Measurements from ENCODE around the gene AHCYL1.

Gene AHCYL1

DNA sequence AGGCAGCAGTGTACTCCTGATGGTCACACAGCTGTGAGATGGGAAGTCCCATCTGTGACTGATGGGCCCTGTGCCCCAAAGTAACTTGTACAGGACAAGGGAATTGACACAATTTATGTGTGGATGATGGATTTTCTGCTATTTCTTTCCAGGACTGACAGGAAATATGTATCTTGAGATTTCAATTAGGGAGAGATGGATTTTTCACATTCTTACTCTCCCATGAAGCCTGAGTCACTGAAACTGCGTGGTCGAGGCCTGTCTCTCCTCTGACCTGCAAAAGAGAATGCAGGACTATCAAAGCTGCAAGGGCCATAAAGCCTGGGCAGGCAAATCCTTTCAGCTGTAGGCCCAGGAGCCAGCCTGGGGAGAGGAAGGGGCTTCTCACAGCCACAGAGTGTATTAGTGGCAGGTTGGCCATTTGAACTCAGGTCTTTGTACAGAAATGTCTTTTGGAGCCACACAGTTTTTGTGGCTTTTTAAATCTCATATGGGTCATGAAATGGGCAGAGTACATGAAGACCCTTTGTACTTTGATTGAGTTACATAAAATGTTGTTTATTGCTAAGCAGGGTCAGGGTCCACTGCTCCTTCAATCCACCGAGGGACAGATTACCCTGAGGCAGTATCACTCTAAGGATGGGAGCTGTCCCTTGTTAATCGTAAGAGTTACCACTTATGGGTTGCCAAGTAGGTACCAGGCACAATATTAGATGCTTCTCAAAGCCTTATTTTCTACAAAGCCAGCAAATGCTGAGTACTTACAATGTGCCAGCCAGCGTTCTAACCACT is 71.1 kb downstream of the AHCYL1 start:
- TF ChIP-seq, protein P1, sequence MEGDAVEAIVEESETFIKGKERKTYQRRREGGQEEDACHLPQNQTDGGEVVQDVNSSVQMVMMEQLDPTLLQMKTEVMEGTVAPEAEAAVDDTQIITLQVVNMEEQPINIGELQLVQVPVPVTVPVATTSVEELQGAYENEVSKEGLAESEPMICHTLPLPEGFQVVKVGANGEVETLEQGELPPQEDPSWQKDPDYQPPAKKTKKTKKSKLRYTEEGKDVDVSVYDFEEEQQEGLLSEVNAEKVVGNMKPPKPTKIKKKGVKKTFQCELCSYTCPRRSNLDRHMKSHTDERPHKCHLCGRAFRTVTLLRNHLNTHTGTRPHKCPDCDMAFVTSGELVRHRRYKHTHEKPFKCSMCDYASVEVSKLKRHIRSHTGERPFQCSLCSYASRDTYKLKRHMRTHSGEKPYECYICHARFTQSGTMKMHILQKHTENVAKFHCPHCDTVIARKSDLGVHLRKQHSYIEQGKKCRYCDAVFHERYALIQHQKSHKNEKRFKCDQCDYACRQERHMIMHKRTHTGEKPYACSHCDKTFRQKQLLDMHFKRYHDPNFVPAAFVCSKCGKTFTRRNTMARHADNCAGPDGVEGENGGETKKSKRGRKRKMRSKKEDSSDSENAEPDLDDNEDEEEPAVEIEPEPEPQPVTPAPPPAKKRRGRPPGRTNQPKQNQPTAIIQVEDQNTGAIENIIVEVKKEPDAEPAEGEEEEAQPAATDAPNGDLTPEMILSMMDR (IDR thresholded peaks at IDR 0.05; ENCODE audit: borderline replicate concordance, insufficient read depth, low read depth, low read length): no peak
- H3K4me3 ChIP-seq (ENCODE audit: low read depth, low read length): no peak overlapping the region

DNA sequence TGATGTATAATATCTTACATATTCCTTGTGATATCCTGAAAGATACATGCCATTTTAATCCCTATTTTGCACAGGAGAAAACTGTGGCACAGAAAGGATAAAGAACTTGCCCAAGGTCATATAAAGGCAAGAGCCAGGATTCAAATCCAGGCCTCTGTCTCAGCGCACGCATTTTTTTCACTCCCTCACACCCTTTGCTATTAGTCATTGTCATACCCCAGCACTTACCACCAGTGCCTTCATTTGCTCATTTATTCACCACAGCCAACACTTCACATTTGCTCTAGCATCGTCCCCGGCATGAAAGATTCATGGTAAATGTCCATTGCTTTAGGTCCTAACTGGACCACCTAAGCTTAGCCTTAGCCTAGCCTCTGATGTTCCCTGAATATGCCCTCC is 71.7 kb downstream of the AHCYL1 start:
- TF ChIP-seq, protein P1 (IDR thresholded peaks at IDR 0.05; ENCODE audit: borderline replicate concordance, insufficient read depth, low read depth, low read length): no peak
- no peak overlapping the region for H3K4me3 ChIP-seq (ENCODE audit: low read depth, low read length)

DNA sequence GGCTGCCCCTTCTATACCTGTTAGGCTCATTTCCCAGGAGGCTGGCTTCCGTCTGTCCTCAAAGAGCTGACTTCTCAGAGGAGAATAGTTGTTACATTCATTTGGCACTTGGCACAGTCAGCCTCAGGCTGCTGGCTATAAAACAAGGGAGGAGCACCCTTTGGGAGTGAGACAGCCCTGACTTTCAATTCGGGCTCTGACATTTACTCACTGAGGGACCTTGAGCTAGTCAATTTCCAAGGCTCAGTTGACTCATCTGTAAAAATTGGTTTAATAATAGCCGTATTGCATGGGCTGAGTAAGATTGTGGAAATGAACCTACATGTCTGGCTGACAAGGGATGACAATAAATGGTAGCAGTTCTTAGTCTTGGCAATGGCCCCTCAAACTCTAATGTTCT is 72.2 kb downstream of the AHCYL1 start:
- TF ChIP-seq, protein P1 (IDR thresholded peaks at IDR 0.05; ENCODE audit: borderline replicate concordance, insufficient read depth, low read depth, low read length): no peak

GRCh38 chr1:110057963-110058518 is 73.5 kb downstream of the AHCYL1 start:
- H3K4me3 ChIP-seq (ENCODE audit: low read depth, low read length): no peak overlapping the region
- TF ChIP-seq, protein P1 (IDR thresholded peaks at IDR 0.05; ENCODE audit: borderline replicate concordance, insufficient read depth, low read depth, low read length): no peak

More for the DNA sequence above, 72.2 kb downstream of the AHCYL1 start:
- no peak overlapping the region for H3K4me3 ChIP-seq (ENCODE audit: low read depth, low read length)

DNA sequence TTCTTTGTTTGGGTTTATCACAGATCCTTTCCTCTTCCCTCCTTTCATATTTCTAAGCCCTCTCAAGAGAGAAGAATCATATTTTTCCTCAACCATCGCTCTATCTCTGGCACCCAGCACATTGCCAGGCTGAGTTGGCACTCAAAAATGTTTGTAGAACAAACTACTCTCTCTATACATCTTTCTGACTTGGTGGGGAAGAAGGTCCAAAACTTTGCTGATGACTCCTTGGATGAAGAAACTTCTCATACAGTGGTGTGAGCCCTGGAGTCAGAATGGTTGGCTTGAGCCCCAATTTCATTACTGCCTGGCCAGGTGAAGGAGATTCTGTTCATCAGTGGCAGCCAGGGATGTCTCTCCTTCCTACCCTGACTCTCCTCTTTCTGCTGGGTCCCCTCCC is 74.0 kb downstream of the AHCYL1 start:
- TF ChIP-seq, protein P1 (IDR thresholded peaks at IDR 0.05; ENCODE audit: borderline replicate concordance, insufficient read depth, low read depth, low read length): no peak

DNA sequence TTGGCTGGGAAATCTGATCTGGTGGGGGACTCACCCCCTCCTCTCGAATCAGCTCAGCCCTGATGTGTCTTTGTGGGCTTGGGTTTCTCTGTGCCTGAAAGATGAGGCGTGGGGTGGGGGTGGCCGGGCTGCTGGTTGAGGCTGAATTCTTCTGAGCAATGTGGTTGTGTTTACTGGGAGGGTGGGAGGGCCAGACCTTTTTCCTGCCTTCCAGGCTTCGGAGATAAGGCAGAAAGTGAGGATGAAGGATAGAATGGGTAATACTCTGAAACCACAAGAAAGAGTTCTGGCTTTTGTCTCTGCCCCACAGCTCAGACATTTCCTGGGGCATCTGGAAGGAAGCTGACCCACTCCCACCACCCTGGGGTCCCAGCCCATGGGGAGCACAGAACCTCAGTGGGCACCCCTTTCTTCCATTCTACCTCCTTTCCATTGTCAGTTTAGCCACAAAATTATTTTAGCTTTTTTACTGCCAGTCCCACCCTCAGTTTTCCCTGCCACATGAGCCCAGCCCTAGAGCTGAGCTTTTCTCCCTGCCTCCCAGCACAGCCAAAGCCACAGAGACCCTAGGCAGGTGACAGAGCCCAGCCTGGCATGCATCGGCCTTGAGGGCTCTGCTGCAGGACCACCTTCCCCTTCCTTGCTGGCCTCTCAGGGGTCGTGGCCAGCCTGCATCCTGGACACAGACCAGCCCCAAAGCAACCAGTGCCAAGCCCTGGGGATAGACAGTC is 74.7 kb downstream of the AHCYL1 start:
- TF ChIP-seq, protein P1 (IDR thresholded peaks at IDR 0.05; ENCODE audit: borderline replicate concordance, insufficient read depth, low read depth, low read length): no peak
- H3K4me3 ChIP-seq (ENCODE audit: low read depth, low read length): no peak overlapping the region

More for the DNA sequence above, 74.0 kb downstream of the AHCYL1 start:
- no peak overlapping the region for H3K4me3 ChIP-seq (ENCODE audit: low read depth, low read length)

Data from GM12875 (cell line).